Loucy (cell line): Measurements from ENCODE around the gene ZDHHC16.

ENCODE experiments used
- H2AFZ ChIP-seq: fragments of 200-600 bp; sonication (generic); 2 replicates; pipeline ENCODE4 v1.6.0; 2016; ENCODE audit warnings: antibody characterized with exemption, mild to moderate bottlenecking, low read length, moderate library complexity
- H3F3A ChIP-seq: fragments of 200-600 bp; 2 replicates; pipeline ENCODE4 v1.6.0; 2016; ENCODE audit warnings: antibody characterized with exemption, low read depth, mild to moderate bottlenecking
- H3K27me3 ChIP-seq: fragments of 200-600 bp; sonication (generic); 2 replicates; pipeline ENCODE4 v1.6.1; 2014; ENCODE audit warnings: low read length, mild to moderate bottlenecking; ENCODE audit not compliant: insufficient read depth, poor library complexity, severe bottlenecking
- H3K36me3 ChIP-seq: fragments of 200-600 bp; sonication (generic); 2 replicates; pipeline ENCODE4 v1.6.1; 2016; ENCODE audit warnings: low read length; ENCODE audit not compliant: insufficient read depth
- H3K4me1 ChIP-seq: fragments of 200-600 bp; sonication (generic); 2 replicates; pipeline ENCODE4 v1.5.1; 2014; ENCODE audit warnings: low read length, mild to moderate bottlenecking; ENCODE audit not compliant: insufficient read depth, poor library complexity, severe bottlenecking
- H3K4me2 ChIP-seq: fragments of 200-600 bp; sonication (generic); 2 replicates; pipeline ENCODE4 v1.6.0; 2014; ENCODE audit warnings: antibody characterized with exemption, low read length, low read depth, mild to moderate bottlenecking; ENCODE audit not compliant: poor library complexity, severe bottlenecking
- H3K4me3 ChIP-seq: fragments of 200-600 bp; sonication (generic); 2 replicates; pipeline ENCODE4 v1.5.1; 2014; ENCODE audit warnings: low read length, mild to moderate bottlenecking, mixed read lengths; ENCODE audit not compliant: poor library complexity, severe bottlenecking
- H3K79me2 ChIP-seq: fragments of 200-600 bp; sonication (generic); 2 replicates; pipeline ENCODE4 v1.6.1; 2014; ENCODE audit warnings: low read length; ENCODE audit not compliant: insufficient read depth
- H3K9ac ChIP-seq: fragments of 200-600 bp; sonication (generic); 2 replicates; pipeline ENCODE4 v1.6.0; 2014; ENCODE audit warnings: mild to moderate bottlenecking, low read depth, low read length, moderate library complexity; ENCODE audit not compliant: poor library complexity, severe bottlenecking
- H3K9me2 ChIP-seq: fragments of 200-600 bp; sonication (generic); replicated peaks from 2 replicates; pipeline ENCODE4 v1.6.1; 2016; ENCODE audit warnings: low read depth, low read length, mixed read lengths
- H3K9me3 ChIP-seq: fragments of 200-600 bp; sonication (generic); 2 replicates; pipeline ENCODE4 v1.6.1; 2014; ENCODE audit warnings: mild to moderate bottlenecking, antibody characterized with exemption, low read length, low read depth; ENCODE audit not compliant: insufficient read depth
- H4K20me1 ChIP-seq: fragments of 200-600 bp; sonication (generic); 2 replicates; pipeline ENCODE4 v1.6.0; 2014; ENCODE audit warnings: antibody characterized with exemption, low read length, mild to moderate bottlenecking; ENCODE audit not compliant: insufficient read depth, poor library complexity, severe bottlenecking
- CTCF ChIP-seq: fragments of 200-600 bp; sonication (generic); conservative IDR thresholded peaks from 2 replicates; pipeline ENCODE4 v1.5.1; 2014; ENCODE audit warnings: mild to moderate bottlenecking, antibody characterized with exemption, low read length
- EZH2phosphoT487 ChIP-seq: fragments of 200-600 bp; IDR thresholded peaks from 2 replicates; pipeline ENCODE4 v1.6.1; 2018; ENCODE audit warnings: antibody characterized with exemption, mild to moderate bottlenecking, moderate library complexity, borderline replicate concordance

Gene ZDHHC16

DNA sequence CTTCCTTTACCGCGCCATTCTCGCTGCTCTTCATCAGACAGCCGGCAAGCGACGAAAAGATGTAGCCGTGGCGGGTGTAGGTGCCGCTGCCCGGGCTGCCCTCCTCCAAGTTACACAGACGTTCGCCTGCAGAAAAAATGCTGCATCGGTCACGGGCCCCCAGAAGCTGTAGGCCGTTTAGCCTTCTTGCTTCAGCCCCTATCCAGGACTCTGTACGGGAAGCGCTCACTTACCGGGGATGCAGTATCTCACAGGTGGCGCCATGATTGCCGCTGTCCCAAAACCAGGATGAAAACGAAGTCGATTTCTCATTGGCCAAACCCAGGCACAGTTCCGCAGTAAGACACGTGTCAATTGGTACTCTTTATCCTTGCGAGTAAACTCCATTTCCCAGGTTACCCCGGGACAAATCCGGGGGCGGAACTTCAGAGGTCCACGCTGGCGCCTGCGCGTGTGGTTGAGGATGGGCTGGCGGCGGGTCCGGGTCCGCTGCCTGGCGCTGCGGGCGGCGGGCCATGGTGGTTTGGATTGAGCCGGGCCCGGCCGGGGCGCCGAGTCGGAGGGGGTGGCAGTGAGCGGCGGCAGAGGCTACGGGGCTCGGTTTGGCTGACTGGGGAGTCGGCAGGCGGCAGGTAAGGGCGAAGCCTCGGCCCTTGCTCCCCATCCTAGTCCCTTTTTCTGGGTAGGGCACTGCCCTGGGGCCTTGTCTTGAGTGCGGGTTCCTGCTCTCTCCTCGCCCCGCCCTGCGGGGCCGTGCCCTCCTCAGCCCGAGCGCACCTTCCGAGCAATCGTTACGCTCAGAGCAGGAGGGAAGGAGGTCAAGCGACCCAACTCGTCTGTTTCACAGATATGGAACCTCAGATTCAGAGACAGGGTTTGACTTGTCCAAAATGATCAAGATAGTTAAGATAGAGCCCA, at the start of gene ZDHHC16, which contains the start of gene EXOSC1:
TSS of gene ZDHHC16 (plus strand) at position 454 of the 918 bp plus-strand sequence. CDS start 5,501 bp downstream, outside the sequence.
TSS of gene EXOSC1 (minus strand) at position 285 of the 918 bp plus-strand sequence. CDS start at position 264, 21 bp downstream.
- Histone ChIP-seq H3K4me3 (peak within 1 kb of the TSS; percentile 89), H3K36me3 (peaks cover 3% of the 10 kb centered on the region; the same call in 1 of the 2 replicates), H3K9me3 (no peaks in the 10 kb centered on the region), H4K20me1 (peaks cover 5% of the 10 kb centered on the region), H3K27me3 (no peaks in the 10 kb centered on the region), H3K9ac (peak within 1 kb of the TSS; percentile 80), H3K79me2 (peaks cover 74% of the 10 kb centered on the region), H2AFZ (peak within 1 kb of the TSS; percentile 95), H3K4me2 (peak within 1 kb of the TSS; percentile 94), H3K4me1 (peaks cover 36% of the 10 kb centered on the region), H3K9me2 (no peaks in the 10 kb centered on the region), H3F3A (no peaks in the 10 kb centered on the region)
- TF ChIP-seq CTCF (0 out of 2 replicates have a peak, but pooled peaks have one; percentile 18), EZH2phosphoT487 (no peak)

DNA sequence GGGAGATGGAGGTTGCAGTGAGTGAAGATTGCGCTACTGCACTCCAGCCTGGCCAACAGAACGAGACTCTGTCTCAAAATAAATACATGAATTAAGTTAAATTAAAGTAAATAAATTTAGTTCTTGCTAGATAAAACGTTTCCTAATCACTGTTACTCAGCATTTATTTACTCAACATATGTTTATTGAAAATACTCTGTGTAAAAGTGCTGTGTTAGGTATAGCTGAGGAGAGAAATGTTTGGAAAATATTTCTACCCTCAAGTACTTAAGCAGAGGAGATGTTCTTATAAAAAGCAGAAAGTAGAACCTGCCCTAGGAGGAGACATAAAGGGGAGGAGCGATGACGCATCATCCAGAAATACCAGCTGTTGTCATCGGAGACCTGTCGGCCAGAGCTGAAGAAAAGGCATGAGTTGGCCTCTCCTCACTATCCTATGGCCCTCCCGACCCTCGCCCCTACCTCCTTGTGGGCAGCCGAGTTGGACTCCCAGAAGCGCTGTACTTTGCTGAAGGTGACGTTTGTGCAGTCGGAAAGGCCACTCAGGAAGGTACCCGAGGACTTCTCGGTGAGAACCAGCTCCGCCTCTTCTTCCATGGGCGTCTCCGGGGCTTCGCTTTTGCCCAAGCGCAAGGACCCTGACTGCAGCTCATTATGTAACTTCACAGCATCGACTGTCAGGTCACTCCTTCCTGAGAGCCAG, 46.0 kb upstream of the ZDHHC16 start:
- Histone ChIP-seq H3K4me3 (peak overlapping the region; percentile 88), H3F3A (no peaks in the 10 kb centered on the region), H4K20me1 (no peaks in the 10 kb centered on the region), H3K9me3 (no peaks in the 10 kb centered on the region), H3K4me2 (peak overlapping the region; percentile 97), H3K36me3 (no peaks in the 10 kb centered on the region), H3K4me1 (peaks cover 12% of the 10 kb centered on the region), H3K9ac (peak overlapping the region; percentile 65), H2AFZ (0 out of 2 replicates have a peak overlapping the region, but pooled peaks have one; percentile 96), H3K27me3 (no peaks in the 10 kb centered on the region), H3K79me2 (0 out of 2 replicates have a peak, but pooled peaks cover 3% of the 10 kb centered on the region), H3K9me2 (no peaks in the 10 kb centered on the region)
- no peak for TF ChIP-seq CTCF
- no peak for TF ChIP-seq EZH2phosphoT487

GRCh38 chr10:97400665-97401454, 45.1 kb upstream of the ZDHHC16 start, which contains the start of gene RRP12:
Gene RRP12 (minus strand): TSS chr10:97401340. CDS start chr10:97401231, 109 bp downstream.
- no peaks in the 10 kb centered on the region for H3K9me3 ChIP-seq
- H3F3A ChIP-seq, result no peaks in the 10 kb centered on the region
- H3K79me2 ChIP-seq, result 0 out of 2 replicates have a peak, but pooled peaks cover 3% of the 10 kb centered on the region
- TF ChIP-seq CTCF (peak; percentile 39), EZH2phosphoT487 (no peak)
- H2AFZ ChIP-seq, result peak within 1 kb of the TSS; percentile 96
- H3K4me1 ChIP-seq, result peaks cover 12% of the 10 kb centered on the region
- H3K27me3 ChIP-seq, result no peaks in the 10 kb centered on the region
- peak within 1 kb of the TSS; percentile 97 for H3K4me2 ChIP-seq
- no peaks in the 10 kb centered on the region for H3K9me2 ChIP-seq
- H4K20me1 ChIP-seq, result no peaks in the 10 kb centered on the region
- peak within 1 kb of the TSS; percentile 65 for H3K9ac ChIP-seq
- H3K36me3 ChIP-seq, result no peaks in the 10 kb centered on the region
- H3K4me3 ChIP-seq, result peak within 1 kb of the TSS; percentile 88
